ENCODE results near the gene WFDC6. TPM values are rescaled to one million over a fixed set of nuclear protein-coding genes. Genes with fewer than 3 reads are reported as not detected.

WFDC6 gene
- total RNA-seq, 1 experiment from 2014 or later = not detected

DNA sequence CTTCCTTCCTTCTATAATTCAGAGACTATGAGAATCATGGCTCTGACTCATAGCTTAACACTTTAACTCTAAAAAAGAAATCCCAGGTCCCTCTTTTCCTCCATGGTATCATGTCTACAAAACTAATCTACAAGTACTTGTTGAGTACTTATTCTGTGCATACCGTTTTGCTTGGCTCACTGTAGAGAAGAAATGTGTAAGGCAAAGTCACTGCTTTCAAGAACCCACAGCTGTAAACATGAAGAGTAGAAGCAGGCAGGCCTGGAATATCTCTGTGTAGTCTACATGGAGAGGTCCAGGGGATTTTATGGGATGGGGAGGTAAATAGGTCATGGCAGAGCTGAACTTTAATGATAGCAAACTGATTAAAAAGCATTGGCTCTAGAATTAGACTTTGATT lies 37.7 kb downstream of the WFDC6 start:
- Histone ChIP-seq H4K91ac (ENCODE audit: insufficient read length, low read depth, low read length) (no peak overlapping the region), H4K8ac (replicated peaks; ENCODE audit: insufficient read length, low read depth, low read length) (no peak overlapping the region), H2BK5ac (ENCODE audit: insufficient read length, low read length) (no peak overlapping the region), H3K79me1 (ENCODE audit: insufficient read depth, low read depth, low read length, poor library complexity, severe bottlenecking) (no peaks in the 10 kb centered on the region), H2BK120ac (ENCODE audit: low read depth, low read length, poor library complexity, severe bottlenecking) (no peak overlapping the region), H2AK5ac (ENCODE audit: insufficient read length, low read length) (no peak overlapping the region), H3K4ac (ENCODE audit: low read depth, low read length) (no peak overlapping the region), H2AFZ (ENCODE audit: low read length) (no peak overlapping the region), H3K4me1 (ENCODE audit: insufficient read depth, low read length) (no peaks in the 10 kb centered on the region), H3K18ac (ENCODE audit: insufficient read length, low read depth, low read length) (no peak overlapping the region), H2BK15ac (ENCODE audit: low read depth, low read length) (no peak overlapping the region), H3K79me2 (ENCODE audit: insufficient read depth, low read length) (no peaks in the 10 kb centered on the region), H3K27me3 (ENCODE audit: insufficient read depth, low read length) (no peaks in the 10 kb centered on the region), H3K9me3 (ENCODE audit: control insufficient read depth, low read depth, low read length) (no peaks in the 10 kb centered on the region), H3T11ph (ENCODE audit: low read length) (no peak overlapping the region), H3K23me2 (ENCODE audit: insufficient read length, low read depth, low read length, poor library complexity, severe bottlenecking) (no peaks in the 10 kb centered on the region), H3K9ac (ENCODE audit: extremely low read depth, insufficient read length, low read length) (no peak overlapping the region), H3K56ac (ENCODE audit: insufficient read length, low read depth, low read length) (no peak overlapping the region), H3K27ac (ENCODE audit: insufficient read length, low read depth, low read length) (no peak overlapping the region), H4K5ac (ENCODE audit: insufficient read length, low read depth, low read length) (no peak overlapping the region), H4K20me1 (ENCODE audit: control insufficient read depth, insufficient read depth, insufficient read length) (no peaks in the 10 kb centered on the region), H2BK12ac (ENCODE audit: insufficient read length, low read depth, low read length) (no peak overlapping the region), H2BK20ac (ENCODE audit: low read depth, low read length, poor library complexity, severe bottlenecking) (no peak overlapping the region), H3K14ac (ENCODE audit: insufficient read depth, low read length) (no peak overlapping the region), H3K4me2 (ENCODE audit: insufficient read depth, insufficient read length, low read length) (no peak overlapping the region), H3K23ac (ENCODE audit: insufficient read length, low read depth, low read length) (no peak overlapping the region)
- no peak for DNase-seq
- no CpG with 5 or more reads among the region's 1 CpG for WGBS (ENCODE audit: extremely low coverage, insufficient read length, low lambda C conversion rate)
- Mint-ChIP-seq H3K27ac (no peak overlapping the region), H3K36me3 (ENCODE audit: insufficient read depth in 1 of 3, low read depth in 3 of 3) (no peaks in the 10 kb centered on the region), H3K4me1 (peaks cover 6 to 7% of the 10 kb centered on the region in 2 experiments), H3K4me3 (no peak overlapping the region), H3K27me3 (ENCODE audit: low read depth) (peaks cover 2% of the 10 kb centered on the region), H3K9me3 (no peaks in the 10 kb centered on the region)
- TF ChIP-seq, protein P1, sequence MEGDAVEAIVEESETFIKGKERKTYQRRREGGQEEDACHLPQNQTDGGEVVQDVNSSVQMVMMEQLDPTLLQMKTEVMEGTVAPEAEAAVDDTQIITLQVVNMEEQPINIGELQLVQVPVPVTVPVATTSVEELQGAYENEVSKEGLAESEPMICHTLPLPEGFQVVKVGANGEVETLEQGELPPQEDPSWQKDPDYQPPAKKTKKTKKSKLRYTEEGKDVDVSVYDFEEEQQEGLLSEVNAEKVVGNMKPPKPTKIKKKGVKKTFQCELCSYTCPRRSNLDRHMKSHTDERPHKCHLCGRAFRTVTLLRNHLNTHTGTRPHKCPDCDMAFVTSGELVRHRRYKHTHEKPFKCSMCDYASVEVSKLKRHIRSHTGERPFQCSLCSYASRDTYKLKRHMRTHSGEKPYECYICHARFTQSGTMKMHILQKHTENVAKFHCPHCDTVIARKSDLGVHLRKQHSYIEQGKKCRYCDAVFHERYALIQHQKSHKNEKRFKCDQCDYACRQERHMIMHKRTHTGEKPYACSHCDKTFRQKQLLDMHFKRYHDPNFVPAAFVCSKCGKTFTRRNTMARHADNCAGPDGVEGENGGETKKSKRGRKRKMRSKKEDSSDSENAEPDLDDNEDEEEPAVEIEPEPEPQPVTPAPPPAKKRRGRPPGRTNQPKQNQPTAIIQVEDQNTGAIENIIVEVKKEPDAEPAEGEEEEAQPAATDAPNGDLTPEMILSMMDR (conservative IDR thresholded peaks at IDR 0.05) = no peak

All from H9 (cell line).